Dedifferentiated amniotic fluid mesenchymal stem cell (primary cell): ENCODE data around the gene CCND1.
"Not testable (repeated sequence)": the region's sequence is repeated elsewhere in the genome, so short reads cannot be mapped to it uniquely, and the experiment has no call there.

Experiments used
- DNase-seq: peaks from one replicate; pipeline ENCODE4 v3.0.0-alpha.2; 2016; ENCODE audit errors: extremely low spot score

CCND1 gene

DNA sequence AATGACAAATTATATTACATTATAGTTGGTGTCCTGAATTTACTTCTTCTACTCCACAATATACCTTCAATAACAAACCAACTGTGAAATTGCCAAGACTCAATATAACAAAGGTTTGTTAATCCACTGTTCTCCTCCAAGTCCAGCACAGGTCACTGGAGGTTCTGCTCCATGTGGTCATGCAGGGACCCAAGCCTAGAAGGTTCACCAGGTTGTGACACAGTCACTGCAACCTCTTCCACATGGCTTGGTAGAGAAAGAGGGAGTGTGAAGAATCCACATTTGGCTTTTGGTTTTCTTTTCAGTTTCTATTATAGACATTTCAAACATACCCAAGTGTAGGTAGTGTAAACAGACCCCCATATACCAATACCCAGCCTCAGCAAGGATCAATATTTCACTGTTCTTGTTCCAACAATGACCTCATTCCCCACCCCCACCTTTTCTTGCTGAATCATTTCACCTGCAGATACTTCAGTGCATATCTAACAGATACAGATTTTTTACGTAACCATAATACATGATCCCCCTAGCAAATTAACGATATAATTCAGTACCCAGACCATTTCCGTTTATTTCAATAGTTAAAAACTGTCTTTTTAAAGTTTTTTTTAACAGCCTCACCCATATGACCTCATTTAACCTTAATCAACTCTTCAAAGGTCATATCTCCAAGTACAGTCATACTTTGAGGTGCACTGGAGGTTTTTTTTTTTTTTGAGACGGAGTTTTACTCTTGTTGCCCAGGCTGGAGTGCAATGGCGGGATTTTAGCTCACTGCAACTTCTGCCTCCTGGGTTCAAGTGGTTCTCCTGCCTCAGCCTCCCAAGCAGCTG lies 48.7 kb downstream of the CCND1 start:
- no peak for DNase-seq

DNA sequence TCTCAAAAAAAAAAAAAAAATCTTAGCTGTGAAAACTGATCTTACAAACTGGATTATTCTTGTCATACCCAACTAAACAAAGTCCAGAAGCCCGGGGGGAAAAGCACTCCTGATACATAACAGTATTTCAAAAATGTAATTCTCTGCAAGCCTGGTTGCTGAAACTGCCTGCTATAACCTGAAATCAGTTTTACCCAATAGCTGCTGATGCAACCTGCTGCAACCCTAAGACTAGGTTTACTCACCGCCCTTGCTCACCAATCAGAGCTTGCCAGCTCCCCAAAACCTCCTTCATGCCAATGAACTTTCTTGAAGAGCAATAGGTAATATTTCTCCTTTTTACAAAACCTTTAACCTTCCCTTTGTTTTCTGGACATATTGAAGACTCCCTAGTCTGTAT lies 50.5 kb downstream of the CCND1 start:
- DNase-seq = peak; percentile 23

DNA sequence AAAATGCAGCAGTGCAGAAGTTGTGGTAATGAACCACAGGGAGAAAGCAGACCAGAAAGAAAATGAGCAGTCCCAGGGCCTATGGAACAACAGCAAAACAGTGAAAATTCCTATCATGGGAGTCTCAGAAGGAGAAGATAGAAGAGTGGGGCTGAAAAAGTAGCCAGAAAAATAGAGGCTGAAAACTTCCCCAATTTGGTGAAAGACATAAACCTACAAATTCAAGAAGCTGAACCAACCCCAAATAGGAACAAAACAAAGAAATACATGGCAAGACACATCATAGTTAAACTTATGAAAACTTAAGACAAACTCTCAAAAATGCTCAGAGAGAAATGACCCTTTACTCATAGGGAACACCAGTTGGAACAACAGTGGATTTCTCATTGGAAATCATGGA lies 51.5 kb downstream of the CCND1 start:
- no peak for DNase-seq

DNA sequence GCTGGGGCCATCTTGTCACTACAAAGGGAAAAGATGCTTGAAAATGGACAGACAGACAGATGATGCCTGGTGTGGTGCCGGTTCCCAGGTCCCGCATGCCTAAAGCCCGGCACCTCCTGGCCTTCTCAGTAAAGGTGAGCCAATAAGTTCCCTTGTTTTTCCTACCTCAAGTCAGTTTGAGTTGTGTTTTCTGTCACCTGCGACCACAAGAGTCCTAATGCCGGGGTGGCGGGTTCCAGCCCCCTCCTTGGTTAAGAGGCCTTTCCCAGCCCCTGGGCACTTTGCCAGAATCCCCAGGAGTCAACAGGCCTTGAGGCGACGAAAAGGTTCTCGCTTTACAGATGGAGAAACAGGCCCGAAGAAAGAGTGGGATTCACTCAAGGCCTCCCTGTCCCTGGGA lies 53.8 kb downstream of the CCND1 start:
- no peak for DNase-seq

DNA sequence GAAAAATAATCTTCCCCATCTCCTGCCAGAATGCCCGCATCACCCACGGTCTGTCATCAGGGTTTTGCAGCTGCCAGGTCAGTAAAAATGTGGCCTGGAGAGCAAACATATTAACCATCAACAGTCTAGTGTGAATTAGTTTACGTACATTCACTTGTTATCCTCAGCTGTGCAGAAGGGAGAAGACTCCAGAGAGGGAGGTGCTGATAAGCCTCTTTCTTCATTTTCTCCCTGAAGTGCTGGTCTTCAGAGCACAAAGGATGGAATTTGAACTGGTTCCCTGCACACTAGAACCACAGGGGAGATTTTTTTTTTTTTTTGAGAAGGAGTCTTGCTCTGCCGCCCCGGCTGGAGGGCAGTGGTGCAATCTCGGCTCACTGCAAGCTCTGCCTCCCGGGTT lies 54.6 kb downstream of the CCND1 start:
- no peak for DNase-seq

DNA sequence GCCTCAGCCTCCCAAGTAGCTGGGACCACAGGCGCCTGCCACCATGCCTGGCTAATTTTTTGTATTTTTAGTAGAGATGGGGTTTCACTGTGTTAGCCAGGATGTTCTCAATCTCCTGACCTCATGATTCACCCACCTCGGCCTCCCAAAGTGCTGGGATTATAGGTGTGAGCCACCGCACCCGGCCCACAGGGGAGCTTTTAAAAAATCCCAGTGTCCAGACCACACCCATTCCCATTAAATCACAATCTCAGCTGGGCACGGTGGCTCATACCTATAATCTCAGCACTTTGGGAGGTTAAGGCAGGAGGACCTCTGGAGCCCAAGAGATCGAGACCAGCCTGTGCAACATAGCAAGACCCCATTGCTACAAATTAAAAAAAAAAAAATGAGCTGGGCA lies 55.0 kb downstream of the CCND1 start:
- not testable (repeated sequence) for DNase-seq

DNA sequence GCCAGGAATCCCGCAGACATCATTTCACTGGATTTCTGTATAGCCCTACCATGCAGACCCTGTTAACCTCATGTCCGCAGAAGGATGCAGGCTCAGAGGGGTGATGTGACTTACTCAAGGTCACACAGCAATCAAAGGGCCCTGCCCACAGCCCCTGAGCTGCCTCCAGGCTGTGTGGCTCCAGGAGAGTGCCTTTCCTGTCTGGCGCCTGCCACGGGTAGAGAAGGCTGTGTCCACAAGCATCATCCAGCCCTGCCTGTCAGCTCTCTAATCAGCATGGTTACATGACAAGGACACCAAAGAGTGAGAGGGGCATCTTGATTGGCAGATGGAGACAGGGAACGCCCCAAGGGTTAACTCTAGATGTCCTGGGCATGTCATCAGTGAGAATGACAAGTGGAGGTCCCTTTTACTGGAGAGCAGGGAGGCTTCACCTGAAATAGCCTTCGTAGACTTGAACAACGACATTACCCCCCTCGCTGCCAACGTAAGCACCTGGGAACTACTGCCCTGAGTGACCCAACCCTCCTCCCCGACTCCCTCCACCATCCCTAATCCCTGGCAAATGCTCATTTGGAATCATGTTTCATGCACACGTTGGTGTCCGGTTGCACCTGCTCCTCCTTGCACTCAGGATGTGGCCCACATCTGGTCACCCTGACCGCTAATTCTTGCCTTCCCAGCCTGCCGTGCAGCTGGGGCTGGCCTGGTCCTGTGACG lies 56.0 kb downstream of the CCND1 start:
- no peak for DNase-seq

DNA sequence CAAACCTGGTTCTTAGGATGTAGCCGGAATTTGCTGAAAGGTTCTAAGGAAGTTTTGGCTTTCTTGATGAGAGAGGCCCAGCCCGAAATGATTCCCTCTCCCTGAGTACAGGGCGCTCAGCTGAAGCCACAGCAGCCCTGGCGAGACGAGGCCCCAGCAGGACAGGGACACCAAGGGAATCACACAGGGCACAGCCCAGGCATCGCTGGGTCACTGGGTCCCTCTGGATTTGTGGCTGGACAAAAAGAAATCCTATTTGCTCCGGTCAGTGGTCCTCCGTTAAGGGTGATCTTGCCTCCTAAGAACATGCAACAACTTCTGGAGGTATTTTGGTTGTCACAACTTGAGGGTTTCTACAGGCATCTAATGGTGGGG lies 56.5 kb downstream of the CCND1 start:
- DNase-seq = no peak

DNA sequence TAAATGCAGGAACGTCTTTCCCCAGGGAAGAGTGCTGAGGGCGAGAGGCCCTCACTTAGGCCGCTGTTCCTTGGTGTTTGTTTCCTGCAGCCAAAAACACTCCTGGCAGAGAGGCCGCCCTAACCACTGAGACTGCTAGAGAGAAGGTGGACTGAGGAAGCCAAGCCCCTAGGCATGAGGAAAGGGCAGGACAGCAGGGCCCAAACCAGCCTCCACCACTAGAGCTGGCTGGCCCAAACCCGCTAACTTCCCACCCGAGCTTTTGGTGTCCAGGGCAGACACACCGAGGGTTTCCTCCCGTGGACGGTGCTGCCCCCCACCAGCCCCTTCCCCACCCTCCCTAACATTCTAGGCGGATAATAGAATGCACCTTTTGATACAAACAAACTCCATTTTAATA lies 56.9 kb downstream of the CCND1 start:
- no peak for DNase-seq

DNA sequence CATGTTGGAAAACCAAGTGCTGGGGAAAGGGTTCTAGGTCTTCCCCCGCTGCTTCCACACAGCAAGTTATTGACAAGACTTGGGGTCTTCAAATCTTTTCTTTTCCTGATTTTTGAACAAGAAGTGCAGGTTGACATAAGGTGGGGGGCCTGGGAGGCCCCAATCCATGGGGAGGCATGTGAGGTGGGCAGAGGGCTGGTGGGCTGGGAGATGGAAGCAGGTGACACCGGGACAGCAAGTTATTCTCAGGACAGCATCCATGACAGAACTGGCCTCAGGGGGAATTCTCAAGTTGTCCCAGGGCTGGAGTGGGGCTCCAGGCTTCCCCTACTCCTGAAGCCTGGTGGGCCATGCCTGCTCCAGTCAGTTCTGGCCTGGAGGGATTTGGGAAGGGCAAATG lies 57.4 kb downstream of the CCND1 start:
- no peak for DNase-seq

DNA sequence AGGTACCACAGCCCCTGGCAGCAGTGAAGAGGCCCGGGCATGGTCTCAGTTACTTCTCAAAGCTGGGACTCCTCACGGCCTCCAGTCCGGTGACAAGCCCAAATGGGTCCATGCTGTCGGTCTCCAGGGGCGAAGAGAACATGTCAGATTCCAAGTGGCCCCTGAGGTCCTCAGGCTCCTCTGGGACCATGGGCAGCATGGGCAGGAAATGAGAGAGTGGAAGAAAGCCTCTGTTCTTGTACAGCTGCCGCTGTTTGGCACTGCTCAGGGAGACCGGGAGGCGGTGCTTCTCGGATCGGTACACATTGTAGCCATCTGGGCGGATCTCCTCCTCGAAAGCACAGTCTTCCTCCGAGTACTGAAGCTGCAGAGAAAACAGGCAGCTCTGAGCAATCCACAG lies 58.3 kb downstream of the CCND1 start:
- DNase-seq = no peak

DNA sequence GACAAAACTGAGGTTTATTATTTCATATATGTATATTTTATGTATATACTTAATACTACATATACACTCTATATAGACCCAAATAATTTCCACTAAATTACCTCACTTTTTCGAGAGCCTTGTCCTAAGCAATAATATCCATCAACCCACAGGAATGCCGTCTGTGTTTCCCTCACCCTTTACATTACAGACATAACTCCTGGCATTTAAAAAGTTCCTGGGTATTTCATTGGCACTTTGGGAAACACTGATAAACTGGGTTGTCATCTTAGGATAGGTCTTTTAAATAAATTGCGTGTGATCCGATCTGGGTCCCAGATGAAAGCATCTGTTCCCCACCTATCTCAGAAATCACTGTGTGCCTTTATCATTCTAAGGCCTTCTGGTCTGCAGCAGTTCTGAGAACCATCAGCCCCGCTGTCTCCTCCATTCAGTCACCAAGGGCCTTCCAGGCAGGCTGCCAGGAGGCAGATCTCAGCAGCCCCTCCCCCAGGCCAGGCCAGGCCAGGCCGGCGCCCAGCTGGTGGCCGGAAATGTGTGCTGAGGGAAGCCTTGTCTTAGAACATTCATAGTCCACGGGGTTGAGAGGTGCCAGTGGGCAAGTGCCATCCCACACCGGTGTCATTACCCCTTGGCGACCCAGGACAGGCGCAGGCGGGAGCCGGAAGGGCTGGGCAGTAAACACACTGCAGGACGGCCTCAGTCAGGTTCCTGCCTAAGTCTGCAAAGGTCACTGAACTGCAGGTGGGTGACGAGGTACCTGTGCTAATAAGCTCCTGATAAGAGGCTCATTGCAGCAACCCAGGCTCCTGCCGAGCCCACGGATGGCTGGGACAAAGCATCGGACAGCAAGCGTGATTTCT lies 59.6 kb downstream of the CCND1 start:
- DNase-seq = no peak

DNA sequence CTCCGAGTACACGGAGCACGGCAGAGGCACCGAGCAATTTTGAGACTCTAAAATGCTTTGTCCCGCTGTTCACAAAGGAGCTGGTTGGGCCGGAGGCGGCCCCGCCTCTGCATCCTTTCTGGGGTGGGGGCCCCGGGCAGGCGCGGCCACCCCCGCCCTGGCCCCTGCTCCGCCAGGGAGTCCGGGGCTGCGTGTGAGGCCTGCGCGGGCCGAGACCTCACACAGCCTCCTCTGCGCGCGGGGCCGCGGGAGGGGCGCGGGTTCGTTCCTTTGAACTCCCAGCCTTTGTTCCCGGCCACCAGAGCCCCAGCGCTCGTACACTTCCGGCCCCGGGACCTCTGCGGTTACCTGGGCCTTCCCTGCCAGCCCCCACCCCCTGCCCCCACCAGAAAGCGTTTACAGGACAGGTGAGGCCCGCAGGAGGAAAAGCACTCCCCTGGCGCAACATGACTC lies 61.3 kb downstream of the CCND1 start:
- DNase-seq = no peak

DNA sequence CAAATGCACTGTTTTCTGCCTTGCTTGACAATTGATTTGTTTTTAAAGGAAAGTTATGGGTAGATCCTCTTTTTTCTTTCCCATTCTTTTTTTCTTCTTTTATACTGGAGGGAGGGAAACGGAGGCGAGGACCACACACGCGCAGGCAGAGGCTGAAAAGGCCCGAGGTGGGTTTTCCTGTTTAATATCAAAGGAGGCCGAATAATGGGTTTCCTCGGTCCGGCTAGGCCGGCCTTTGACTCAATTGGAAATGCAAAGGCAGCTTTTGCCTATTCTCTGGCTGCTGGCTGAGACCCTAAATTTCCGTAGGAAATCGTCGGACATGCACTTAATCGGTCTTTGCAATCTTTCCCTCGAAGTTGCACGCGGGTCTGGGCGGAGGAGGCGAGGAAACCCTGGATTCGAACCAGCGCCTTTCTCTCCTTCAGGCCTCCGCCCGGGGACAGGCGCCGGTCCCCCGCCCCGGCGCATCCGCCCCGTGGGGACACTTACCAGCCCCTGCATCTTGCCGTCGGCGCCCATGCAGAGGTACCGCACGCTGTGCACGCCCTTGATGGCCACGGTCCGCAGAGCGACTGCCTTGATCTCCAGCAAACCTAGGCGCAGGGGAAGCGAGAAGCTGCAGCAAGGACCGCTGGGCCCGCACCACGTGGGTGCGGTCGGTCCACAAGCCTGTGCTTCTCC lies 62.0 kb downstream of the CCND1 start:
- no peak for DNase-seq

DNA sequence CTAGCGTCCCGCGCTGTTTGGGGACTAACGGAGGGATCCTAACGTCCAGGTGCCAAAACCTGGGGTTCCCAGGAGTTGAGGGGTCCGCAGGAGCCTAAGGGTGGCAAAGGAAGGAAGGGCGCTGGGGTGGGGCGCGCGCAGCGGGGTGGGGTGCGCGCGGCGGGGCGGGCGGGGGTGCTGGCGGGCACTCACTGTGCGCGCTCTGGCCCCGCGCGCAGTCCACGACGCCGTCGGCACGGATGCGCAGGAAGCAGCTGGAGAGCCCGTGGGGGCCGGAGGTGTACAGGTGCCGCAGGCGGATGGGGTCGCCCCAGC lies 62.5 kb downstream of the CCND1 start:
- no peak for DNase-seq
